ENCODE measurements around the gene CD3E.

Gene CD3E

GRCh38 chr11:118304568-118305248 lies at the start of gene CD3E:
TSS of gene CD3E (plus strand) at chr11:118304730. CDS start at chr11:118304953, 223 bp downstream.
- DNase-seq: no peak

- no peak for DNase-seq
Observed at GRCh38 chr11:118258410-118258809, 46.1 kb upstream of the CD3E start.

GRCh38 chr11:118259138-118259537 lies 45.4 kb upstream of the CD3E start:
- DNase-seq: no peak

GRCh38 chr11:118260353-118260752 lies 44.2 kb upstream of the CD3E start:
- DNase-seq: no peak

GRCh38 chr11:118263112-118263511 lies 41.4 kb upstream of the CD3E start:
- no peak for DNase-seq

GRCh38 chr11:118263695-118264568 lies 40.6 kb upstream of the CD3E start, which contains the start of gene MPZL2:
TSS of gene MPZL2 (minus strand) at chr11:118264297. CDS start at chr11:118264153, 144 bp downstream.
- peak; percentile 63 for DNase-seq

- DNase-seq: no peak
Observed at GRCh38 chr11:118264569-118265465, 39.7 kb upstream of the CD3E start.

GRCh38 chr11:118265954-118266353 lies 38.6 kb upstream of the CD3E start:
- no peak for DNase-seq

- no peak for DNase-seq
Observed at GRCh38 chr11:118267486-118267885, 37.0 kb upstream of the CD3E start.

- no peak for DNase-seq
Observed at GRCh38 chr11:118272001-118272400, 32.5 kb upstream of the CD3E start.

GRCh38 chr11:118274186-118274585 lies 30.3 kb upstream of the CD3E start:
- no peak for DNase-seq

GRCh38 chr11:118275176-118275575 lies 29.4 kb upstream of the CD3E start:
- no peak for DNase-seq

GRCh38 chr11:118276422-118276821 lies 28.1 kb upstream of the CD3E start:
- DNase-seq: no peak

GRCh38 chr11:118277312-118277711 lies 27.2 kb upstream of the CD3E start:
- DNase-seq: peak; percentile 26

GRCh38 chr11:118281284-118281683 lies 23.2 kb upstream of the CD3E start:
- no peak for DNase-seq

- DNase-seq: no peak
Observed at GRCh38 chr11:118282606-118283005, 21.9 kb upstream of the CD3E start.

GRCh38 chr11:118283037-118283636 lies 21.4 kb upstream of the CD3E start:
- DNase-seq: no peak

- DNase-seq: no peak
Observed at GRCh38 chr11:118283756-118284350, 20.7 kb upstream of the CD3E start.

GRCh38 chr11:118286545-118286944 lies 18.0 kb upstream of the CD3E start:
- no peak for DNase-seq

- DNase-seq: no peak
Observed at GRCh38 chr11:118287006-118287405, 17.5 kb upstream of the CD3E start.

- no peak for DNase-seq
Observed at GRCh38 chr11:118289401-118289800, 15.1 kb upstream of the CD3E start.

- no peak for DNase-seq
Observed at GRCh38 chr11:118290923-118291322, 13.6 kb upstream of the CD3E start.
